Ecto neural progenitor cell (in vitro differentiated cells): ENCODE results near the gene PCLAF.
"Not testable (repeated sequence)": the region's sequence is repeated elsewhere in the genome, so short reads cannot be mapped to it uniquely, and the experiment has no call there.

Experiments
- DNase-seq: peaks from one replicate; pipeline ENCODE4 v3.0.0-alpha.2; 2018; ENCODE audit warnings: low spot score

Gene PCLAF, protein sequence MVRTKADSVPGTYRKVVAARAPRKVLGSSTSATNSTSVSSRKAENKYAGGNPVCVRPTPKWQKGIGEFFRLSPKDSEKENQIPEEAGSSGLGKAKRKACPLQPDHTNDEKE

DNA sequence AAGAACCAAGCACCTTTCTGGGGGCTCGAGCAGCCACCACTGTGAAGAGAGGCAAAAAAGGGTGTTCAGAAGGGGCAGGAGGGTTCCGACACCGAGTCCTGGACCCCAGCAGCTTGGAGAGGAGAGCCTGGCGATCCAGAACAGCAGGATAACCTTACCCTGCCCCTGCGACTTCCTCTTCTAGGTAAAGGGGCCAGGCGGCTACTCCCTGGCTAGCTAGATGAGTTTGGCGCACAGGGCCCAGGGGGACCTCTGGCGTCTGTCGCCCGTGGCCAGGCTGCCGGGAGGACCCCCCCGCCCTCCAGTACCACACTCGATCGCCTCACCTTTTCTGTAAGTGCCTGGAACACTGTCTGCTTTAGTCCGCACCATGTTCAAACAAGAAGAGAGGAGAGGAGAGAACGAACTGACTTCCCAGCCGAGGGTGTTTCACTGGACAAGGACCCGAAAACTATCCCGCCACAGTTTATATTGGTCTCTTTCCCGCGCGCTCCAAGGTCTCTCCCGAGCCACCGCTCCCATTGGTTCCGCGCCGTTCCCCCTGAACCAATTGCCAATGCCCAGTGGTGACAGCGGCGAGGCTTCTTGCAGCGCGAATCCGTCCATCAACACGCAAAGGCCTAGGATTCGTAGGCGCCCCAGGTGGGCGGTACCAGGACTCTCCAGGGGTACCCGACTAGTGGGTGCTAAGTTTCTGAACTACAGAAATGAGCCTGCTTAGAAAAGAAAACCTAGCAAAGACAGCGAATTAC is at the start of gene PCLAF:
Gene PCLAF, minus strand, starts transcription at position 442 of the 752 bp plus-strand sequence. Its CDS starts 70 bp downstream, at position 372.
- peak; percentile 96 for DNase-seq

DNA sequence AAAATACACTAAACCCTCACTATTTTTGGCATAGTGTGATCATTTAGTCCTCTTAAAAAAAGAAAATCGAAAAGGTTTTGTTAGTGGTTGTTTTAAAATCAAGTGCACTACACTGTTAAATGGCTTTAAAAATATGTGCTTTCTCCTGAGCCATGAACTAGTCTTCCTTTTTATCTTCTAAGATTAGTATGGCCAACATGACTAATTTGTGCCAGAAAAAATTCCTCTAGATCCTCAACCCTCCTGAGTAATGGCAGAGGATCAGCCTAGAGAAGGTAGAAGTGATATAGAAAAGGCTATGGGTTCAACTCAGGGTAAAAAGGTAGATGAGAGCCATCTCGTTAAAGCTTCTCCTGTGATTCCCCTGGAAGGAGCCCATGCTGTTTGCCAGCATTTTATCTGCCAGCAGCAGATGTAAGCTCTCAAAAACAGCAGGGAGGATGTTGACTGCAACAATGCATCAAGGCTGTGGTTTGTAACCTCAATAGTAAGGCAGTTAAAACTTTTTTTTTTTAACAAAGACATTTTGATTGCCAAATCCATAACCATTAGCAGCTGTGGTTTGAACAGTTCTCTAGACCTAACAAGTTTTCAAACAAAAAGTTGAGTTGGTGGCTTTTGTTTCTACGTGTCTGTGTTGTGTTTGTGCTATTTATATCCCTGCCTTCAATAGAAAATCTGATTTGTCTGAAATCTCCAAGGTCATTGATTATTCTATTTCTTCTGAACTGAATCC is 48.9 kb upstream of the PCLAF start:
- no peak for DNase-seq

DNA sequence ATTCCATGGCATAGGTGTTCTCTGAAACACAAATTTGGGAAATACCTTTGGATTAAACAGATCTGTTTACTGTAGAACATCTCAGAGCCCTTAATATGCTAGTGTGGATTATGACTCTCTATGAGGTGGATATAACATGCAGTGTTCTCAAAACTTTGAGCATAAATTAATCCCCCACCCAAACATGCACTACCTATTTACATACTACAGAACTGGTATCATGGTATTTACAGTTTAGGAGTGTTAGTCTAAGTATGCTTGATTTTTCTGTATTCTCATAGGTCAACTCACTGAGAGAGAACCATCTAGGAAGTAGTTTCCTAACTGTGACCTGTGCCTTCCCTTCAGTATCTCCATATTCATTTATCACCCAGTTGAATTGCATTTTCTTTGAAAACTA is 48.2 kb upstream of the PCLAF start:
- no peak for DNase-seq

DNA sequence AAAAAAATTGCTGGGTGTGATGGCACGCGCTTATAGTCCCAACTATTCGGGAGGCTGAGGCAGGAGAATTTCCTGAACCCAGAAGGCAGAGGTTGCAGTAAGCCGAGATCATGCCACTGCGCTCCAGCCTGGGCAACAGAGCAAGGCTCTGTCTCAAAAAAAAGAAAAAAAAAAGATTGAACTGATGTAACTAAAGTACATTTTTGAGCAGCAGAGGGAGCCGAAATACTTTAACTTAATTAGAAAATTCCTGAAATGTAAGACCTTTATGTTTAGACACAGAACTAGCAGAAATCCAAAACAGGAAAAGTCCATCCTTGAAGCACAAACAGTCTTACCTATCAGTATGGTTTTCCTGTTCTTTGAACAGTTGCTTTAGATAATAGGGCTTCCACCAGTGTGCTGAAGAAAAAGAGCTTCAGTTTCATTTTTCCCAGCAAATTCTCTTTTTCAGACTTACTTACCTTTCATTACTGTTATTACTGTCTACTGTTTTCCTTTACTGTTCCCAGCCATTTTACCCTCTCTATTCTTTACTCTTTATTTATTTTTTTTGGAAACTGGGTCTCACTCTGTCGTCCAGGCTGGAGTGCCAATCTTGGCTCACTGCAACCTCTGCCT is 45.7 kb upstream of the PCLAF start:
- no peak for DNase-seq

DNA sequence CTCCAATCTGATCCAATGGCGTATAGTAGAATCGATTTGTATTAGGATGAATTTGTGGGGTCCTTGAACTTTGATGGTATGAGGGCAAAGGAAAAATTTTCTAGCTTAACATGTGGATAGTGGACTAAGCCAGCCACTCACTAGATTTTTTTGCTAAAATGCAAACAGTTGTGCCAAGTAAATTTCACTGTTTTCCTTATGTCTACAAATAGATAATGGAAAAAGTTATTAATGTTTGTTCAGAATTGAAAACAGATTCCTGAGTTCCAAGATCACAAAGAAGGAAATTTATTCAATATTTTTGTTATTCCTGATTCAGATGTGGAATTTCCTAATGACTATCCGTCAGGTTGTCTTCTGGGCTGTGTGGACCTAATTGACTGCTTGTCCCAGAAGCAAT is 44.0 kb upstream of the PCLAF start:
- no peak for DNase-seq

DNA sequence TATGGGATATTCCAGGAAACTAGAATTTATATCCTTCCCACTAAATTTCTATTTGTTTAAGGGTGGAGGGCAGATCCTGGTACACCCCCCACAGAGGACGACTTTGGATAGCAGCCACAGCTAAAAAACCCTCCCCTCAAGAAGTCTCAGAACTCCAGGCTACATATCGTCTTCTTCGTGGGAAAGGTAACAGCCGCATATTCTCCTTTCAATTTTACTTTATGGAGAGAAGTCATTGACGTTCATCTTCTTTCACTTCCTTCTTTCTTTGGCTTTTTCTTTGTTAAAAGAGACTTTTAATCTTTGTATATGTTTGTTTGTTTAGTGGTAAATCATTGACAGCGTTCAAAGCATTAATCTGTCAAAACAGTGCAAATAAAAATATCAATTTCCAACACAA is 42.7 kb upstream of the PCLAF start:
- no peak for DNase-seq

DNA sequence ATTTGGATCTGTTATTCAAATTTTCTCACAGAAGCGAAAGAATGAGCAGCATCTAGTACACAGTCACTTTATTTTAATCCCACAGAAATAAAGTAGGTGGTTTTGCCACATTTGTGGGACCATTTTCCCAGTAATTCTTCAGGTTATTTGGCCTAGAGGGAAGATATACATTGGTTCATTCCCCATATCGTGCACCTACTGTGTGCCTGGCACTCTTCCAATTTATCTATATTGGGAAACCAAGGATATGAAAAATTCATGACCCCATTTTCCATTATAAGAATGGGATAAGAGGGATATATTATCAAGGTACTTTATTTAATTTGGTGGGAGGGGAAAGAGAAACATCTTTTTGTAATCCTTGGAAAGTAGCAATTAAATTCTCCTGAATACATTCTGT is 41.5 kb upstream of the PCLAF start:
- no peak for DNase-seq

DNA sequence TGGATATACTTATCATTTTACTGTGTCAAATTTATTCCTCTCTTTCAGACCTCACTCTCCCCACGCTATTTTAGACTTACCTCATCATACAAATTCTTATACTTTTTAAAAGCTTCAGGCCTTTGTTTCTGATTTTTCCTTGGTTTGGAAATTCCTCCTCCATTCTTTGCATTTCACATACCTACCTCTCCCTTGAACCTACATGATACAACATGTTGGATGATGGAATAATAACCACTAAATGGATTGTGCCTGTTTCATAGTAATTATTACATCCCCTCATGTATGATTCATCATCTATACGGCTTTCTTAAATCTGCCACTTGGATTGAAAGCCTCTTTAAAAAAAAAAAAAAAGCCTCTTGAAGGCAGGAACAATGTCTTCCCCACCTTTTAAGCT is 31.0 kb upstream of the PCLAF start:
- DNase-seq, result no peak

DNA sequence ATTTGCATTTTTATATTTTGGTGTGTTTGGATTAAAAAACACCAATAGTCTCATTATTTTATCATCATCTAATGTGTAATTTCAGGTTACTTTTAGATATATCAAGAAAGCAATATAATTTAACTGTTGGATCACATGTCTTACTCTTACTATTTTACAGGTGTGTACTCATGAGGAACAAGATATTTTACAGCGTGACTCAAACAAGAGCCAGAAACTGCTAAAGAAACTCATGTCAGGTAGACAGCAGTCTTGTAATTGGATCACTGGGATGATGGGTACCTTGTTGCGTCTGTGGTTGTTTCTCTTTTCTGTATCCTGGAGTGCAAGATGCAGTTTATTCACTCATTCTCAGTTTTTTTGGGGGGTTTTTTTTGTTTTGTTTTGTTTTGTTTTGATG is 19.3 kb upstream of the PCLAF start:
- DNase-seq, result no peak

DNA sequence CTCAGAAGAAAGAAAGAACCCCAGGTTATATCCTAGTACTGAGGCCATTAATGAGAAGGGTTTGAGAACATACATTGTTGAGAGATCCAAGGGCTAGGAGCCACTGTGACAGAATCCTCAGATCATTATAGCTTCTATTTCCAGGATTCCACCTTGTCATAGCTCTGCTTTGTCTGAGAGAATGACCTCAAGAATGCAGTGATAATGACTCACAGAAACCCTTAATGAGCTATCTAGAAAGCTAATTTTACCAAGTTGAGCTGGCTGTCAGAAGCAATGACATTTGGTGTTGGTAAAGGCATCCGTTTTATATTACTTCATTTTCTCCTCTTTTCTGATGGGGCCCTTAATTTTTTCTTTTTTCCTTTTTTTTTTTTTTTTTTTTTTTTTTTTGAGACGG is 17.3 kb upstream of the PCLAF start:
- DNase-seq, result no peak

DNA sequence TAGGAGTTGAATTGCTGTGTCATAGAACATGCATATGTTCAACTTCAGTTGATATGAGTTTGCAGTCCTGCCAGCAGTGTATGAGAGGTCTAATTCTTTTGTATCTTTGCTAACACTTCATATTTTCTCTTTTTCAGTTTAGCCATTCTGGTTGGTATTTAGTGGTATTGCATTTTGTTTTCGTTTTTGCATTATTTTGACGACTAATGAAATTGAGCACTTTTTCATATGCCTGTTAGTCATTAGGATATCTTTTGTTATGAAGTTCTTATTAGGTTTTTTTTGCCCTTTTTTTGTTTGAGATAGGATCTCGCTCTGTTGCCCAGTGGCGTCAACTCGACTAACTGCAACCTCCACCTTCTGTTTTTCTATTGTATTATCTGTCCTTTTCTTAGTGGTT is 15.5 kb upstream of the PCLAF start:
- no peak for DNase-seq

DNA sequence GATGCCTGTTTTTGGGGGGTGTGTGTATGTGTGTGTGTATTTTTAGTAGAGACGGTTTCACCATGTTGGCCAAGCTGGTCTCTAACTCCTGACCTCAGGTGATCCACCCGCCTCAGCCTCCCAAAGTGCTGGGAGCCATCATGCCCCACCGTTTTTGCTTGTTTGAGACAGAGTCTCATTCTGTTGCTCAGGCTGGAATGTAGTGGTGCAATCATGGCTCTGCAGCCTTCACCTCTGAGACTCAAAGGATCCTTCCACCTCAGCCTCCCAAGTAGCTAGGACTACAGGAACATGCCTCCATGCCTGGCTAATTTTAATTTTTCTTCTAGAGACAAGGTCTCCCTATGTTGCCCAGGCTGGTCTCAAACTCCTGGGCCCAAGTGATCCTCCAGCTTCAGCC is 11.2 kb upstream of the PCLAF start:
- not testable (repeated sequence) for DNase-seq

DNA sequence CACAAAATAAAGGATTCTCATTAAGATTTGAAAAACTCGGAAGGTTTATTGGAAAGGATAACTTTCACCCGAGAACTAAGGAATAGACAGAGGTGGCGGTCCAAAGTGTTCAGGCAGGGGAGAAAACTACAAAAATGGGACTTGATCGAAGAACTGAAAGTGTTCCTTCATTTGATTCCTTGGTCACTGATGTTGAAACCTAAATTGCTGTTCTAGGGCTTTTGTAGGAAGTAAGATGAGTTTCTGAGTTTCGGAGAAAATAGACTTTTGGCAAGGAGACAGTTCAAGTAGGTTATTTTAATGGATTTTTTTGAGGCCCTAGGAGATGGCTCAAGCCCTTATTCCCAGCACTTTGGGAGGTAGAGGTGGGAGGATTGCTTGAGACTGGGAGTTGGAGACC is 7.8 kb upstream of the PCLAF start:
- no peak for DNase-seq

DNA sequence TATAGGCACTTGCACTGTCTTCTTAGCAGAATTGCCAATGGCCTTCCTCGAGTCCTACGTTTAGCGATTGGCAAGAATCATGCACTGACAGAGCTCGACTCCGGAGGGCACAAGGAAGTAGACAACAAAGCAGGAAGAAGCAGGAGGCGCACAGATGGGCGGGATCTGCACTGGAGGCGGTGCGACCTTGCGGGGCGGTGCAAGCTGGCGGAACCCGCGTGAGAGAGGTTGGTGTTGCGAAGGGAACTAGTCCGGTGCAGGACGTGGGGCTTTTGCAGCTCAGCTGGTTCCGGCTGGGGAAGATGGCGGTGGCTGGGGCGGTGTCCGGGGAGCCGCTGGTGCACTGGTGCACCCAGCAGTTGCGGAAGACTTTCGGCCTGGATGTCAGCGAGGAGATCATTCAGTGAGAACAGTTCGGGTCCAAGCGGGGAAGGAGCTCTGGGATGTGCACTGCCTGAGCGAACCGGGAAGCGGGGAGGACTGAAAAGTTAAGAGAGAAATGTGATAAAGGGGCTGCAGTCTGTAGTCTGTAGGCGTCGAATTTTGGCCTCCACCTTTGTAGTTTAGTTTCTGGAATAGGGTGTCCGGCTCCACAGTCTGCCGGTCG is 6.4 kb upstream of the PCLAF start, which contains the start of gene TRIP4:
Gene TRIP4, plus strand, starts transcription at position 275 of the 607 bp plus-strand sequence. Its CDS starts 28 bp downstream, at position 303.
- peak; percentile 95 for DNase-seq

DNA sequence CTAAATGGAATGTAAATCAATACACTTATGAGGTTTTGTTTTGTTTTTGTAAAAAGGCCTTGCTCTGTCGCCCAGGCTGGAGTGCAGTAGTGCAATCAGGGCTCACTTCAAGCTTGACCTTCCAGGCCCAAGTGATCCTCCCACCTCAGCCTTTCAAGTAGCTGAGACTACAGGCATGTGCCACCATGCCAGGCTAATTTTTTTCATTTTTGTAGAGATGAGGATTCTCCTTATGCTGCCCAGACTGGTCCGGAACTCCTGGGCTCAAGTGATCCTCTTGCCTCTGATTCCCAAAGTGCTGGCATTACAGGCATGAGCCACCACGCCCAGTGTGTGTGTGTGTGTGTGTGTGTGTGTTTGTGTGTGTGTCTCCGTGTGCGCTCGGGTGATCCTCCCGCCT is 5.0 kb upstream of the PCLAF start:
- DNase-seq, result no peak

DNA sequence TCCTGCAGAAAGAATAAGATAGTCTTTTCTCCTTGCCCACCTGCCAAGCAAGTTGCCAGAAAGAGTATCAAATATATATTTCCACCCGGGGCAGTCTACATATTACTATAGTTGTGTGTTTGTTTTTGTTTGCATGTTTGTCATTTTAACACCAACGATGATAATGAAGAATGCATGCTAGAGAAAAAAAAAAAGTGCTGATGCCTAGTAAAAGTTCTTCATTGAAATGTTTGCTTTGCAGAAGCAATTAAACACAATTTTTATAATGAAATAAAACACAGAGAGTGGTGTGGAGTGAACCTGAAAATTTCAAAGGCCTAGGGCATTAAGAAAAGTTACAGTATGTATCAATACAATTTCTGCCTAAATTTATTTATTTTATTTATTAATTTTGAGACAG is 2.5 kb upstream of the PCLAF start:
- no peak for DNase-seq

DNA sequence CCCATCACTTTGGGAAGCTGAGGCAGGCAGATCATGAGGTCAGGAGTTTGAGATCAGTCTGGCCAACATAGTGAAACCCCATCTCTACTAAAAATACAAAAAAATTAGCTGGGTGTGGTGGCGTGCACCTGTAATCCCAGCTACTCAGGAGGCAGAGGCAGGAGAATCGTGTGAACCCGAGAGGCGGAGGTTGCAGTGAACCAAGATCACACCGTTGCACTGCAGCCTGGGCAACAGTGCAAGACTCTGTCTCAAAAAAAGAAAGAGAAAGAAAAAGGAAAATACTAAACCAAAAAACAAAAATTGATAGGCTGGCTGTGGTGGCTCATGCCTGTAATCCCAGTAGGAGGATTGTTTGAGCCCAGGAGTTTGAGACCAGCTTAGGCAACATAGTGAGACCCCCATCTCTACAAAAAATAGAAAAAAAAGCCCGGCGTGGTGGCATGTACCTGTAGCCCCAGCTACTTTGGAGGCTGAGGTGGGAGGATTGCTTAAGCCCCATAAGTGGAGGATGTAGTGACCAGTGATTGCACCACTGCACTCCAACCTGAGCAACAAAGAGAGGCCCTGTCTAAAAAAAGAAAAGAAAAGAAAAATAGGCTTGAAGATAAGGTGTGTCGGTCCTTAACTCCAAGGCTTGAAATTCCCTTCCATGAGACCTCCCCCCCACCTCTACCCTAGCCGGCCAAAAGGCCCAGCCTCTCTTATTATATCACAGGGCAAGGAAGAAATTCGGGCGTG is 941 bp downstream of the PCLAF start:
- DNase-seq, result not testable (repeated sequence)

DNA sequence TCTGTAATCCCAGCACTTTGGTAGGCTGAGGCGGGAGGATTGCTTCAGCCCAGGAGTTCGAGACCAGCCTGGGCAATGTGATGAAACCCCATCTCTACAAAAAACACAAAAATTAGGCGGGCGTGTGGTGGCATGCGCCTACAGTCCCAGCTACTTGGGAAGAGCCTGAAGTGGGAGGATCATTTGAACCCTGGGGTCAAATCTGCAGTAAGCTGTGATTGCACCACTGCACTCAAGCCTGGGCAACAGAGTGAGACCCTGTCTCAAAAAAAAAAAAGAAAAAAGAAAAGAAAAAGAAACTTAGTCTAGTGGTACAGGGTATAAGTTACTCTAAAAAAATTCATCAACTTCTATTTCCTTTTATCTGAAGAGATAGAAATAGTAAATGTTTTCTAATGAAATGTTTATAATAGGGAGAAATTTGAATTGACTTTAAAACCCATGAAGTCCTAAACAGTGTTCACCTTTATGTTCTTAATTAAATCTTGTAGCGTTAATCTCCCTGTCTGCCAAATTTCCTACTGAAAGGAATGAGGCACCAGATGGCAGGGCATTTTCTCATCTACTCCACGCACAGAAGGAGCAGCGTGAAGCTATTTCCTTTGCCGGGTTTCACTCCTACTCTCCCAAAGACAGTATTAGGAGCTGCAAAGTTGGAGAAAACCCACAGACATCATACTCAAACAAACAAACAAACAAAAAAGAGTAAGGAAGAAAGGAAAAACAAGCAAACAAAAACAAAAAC is 1.9 kb downstream of the PCLAF start:
- DNase-seq, result no peak

DNA sequence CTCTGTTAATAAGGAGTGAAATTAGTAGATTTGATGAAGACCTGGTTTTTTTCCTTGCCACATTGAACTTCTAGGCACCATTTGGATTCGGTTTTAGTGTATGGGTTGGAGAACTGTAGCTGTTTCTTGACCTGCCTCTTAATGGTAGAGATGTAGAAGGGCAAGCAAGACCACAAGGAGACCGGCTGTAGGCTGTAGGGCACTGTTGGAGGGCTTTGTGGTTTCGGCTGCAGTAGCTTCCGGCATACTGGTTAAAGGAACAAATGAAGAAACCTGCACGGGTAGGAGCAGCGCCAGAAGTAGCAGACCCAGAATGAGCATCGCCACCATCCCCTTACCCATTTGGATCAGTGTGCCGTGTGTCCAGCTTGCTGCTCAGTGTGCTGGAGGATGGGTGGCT is 7.9 kb downstream of the PCLAF start:
- DNase-seq, result no peak

DNA sequence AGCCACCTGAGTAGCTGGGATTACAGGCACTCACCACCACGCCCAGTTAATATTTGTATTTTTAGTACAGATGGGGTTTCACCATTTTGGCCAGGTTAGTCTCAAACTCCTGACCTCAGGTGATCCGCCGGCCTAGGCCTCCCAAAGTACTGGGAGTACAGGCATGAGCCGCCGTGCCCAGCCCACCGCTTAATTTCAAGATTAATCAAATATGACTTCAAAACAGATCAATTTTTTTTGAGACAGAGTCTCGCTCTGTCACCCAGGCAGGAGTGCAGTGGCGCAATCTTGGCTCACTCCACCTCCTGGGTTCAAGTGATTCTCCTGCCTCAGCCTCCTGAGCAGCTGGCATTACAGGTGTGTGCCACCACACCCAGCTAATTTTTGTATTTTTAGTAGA is 9.9 kb downstream of the PCLAF start:
- not testable (repeated sequence) for DNase-seq

DNA sequence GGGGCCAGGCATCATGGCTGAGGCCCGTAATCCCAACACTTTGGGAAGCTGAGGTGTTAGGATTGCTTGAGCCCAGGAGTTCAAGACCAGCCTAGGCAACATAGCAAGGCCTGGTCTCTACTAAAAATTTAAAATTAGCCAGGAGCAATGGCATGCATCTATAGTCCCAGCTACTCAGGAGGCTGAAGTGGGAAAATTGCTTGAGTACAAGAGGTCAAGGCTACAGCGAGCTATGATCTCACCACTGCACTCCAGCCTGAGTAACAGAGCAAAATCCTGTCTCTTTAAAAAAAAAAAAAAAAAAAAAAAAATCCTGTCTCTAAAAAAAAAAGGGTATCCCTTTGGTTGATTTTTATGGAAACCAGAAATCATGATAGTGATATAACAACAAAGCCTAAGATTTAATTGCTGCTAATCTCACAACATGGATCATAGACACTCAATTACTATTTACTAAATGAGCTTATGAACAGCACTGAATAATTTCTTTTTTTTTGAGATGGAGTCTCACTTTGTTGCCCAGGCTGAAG is 12.1 kb downstream of the PCLAF start:
- no peak for DNase-seq
